K562 (cell line): ENCODE measurements around the gene VAC14. TPM values are rescaled to one million over a fixed set of nuclear protein-coding genes. Genes with fewer than 3 reads are reported as not detected.

Experiments used
- CREBBP ChIP-seq: IDR thresholded peaks from one replicate; pipeline ENCODE4 v1.6.1; 2012; ENCODE audit warnings: low read depth, mild to moderate bottlenecking, control low read depth, inconsistent platforms, low read length
- KLF10 ChIP-seq: fragments of 250-450 bp; sonication (Bioruptor Pico); IDR thresholded peaks from 2 replicates; pipeline ENCODE4 v1.6.1; 2021; ENCODE audit warnings: matching md5 sums
- RAD21 ChIP-seq, 2 experiments: fragments of 250-450 bp in 1 of 2; fragments of 450-650 bp in 1 of 2; sonication (Bioruptor Pico) in 1 of 2; formaldehyde crosslinking in 1 of 2; IDR thresholded peaks in 1 of 2; conservative IDR thresholded peaks in 1 of 2; 2 replicates each; pipeline versions ENCODE4 v1.4.0 to v1.8.0; 2020 to 2022; ENCODE audit warnings: mild to moderate bottlenecking in 2 of 2, moderate library complexity in 1 of 2
- TEAD4 ChIP-seq, 2 experiments: sonication (generic) in 1 of 2; formaldehyde crosslinking in 1 of 2; IDR thresholded peaks; 2 replicates each; pipeline versions ENCODE4 v1.6.1 to v1.8.0; 2012 to 2022; ENCODE audit warnings: borderline replicate concordance in 1 of 2, inconsistent platforms in 1 of 2, low read length in 1 of 2, mild to moderate bottlenecking in 1 of 2, missing genetic modification reagents in 1 of 2
- VEZF1 ChIP-seq: fragments of 200-800 bp; sonication (Bioruptor generic); IDR thresholded peaks from 2 replicates; pipeline ENCODE4 v1.6.1; 2017; ENCODE audit warnings: missing genetic modification characterization, missing compliant biosample characterization
- ZBTB33 ChIP-seq: sonication (generic); formaldehyde crosslinking; IDR thresholded peaks from 2 replicates; pipeline ENCODE4 v1.8.1; 2023; ENCODE audit warnings: mild to moderate bottlenecking, missing genetic modification reagents
- ZNF23 ChIP-seq: fragments of 250-450 bp; sonication (Bioruptor Pico); IDR thresholded peaks from 2 replicates; pipeline ENCODE4 v1.4.0; 2020; ENCODE audit warnings: mild to moderate bottlenecking
- ZNF407 ChIP-seq: fragments of 450-650 bp; IDR thresholded peaks from 2 replicates; pipeline ENCODE4 v1.6.1; 2016; ENCODE audit warnings: low read depth
- polyA plus RNA-seq, 8 experiments: library from polyadenylated mRNA; depleted of rRNA in 4 of 8; stranded (reverse) in 5 of 8; unstranded in 3 of 8; fragments of >200 nt; fragmentation: Nextera tagmentation in 2 of 8; fragmentation: Illumina TruSeq in 1 of 8; extraction: Ambion mirVana in 2 of 8; extraction: Trizol in 1 of 8; gene quantifications; 2 replicates each; pipeline versions ENCODE4 v1.2.1 to v1.2.3, GENCODE V29; 2011 to 2014; ENCODE audit warnings: inconsistent platforms in 1 of 8, missing spikeins in 1 of 8
- total RNA-seq, 7 experiments: library from RNA; depleted of rRNA in 6 of 7; stranded (reverse); fragments of >200 nt in 6 of 7; fragmentation: Illumina TruSeq in 2 of 7; extraction: Trizol in 2 of 7; gene quantifications; 2 replicates each; pipeline versions ENCODE4 v1.2.1 to v1.2.3, GENCODE V29; 2011 to 2021; ENCODE audit warnings: low replicate concordance in 1 of 7

Gene VAC14
- total and polyA plus RNA-seq, 9 of the 15 experiments (the other 6 are each of a cell fraction or from before 2014, with no cell fraction given), result 1.3 to 41.6 (median 26.6) TPM

- TF ChIP-seq ZNF407 (no peak), VEZF1 (no peak), ZBTB33 (CRISPR knock-in tag) (no peak), TEAD4 (IDR thresholded peaks at IDR 0.05; ENCODE audit: low read length) (no peak), TEAD4 (CRISPR knock-in tag; IDR thresholded peaks at IDR 0.05; ENCODE audit: borderline replicate concordance) (no peak), RAD21 (CRISPR knock-in tag; conservative IDR thresholded peaks at IDR 0.05 in 1 of 2, IDR thresholded peaks at IDR 0.05 in 1 of 2) (no peak), ZNF23 (CRISPR knock-in tag) (no peak), CREBBP (no peak), KLF10 (no peak)
These were observed 5.6 kb downstream of the VAC14 start (continued) for GRCh38 chr16:70795296-70795912.
